ENCODE results near the gene CATSPERD. TPM values are rescaled to one million over a fixed set of nuclear protein-coding genes. Genes with fewer than 3 reads are reported as not detected.

The CATSPERD gene
- total and polyA plus RNA-seq, 9 of the 15 experiments (the other 6 are each of a cell fraction or from before 2014, with no cell fraction given): not detected

DNA sequence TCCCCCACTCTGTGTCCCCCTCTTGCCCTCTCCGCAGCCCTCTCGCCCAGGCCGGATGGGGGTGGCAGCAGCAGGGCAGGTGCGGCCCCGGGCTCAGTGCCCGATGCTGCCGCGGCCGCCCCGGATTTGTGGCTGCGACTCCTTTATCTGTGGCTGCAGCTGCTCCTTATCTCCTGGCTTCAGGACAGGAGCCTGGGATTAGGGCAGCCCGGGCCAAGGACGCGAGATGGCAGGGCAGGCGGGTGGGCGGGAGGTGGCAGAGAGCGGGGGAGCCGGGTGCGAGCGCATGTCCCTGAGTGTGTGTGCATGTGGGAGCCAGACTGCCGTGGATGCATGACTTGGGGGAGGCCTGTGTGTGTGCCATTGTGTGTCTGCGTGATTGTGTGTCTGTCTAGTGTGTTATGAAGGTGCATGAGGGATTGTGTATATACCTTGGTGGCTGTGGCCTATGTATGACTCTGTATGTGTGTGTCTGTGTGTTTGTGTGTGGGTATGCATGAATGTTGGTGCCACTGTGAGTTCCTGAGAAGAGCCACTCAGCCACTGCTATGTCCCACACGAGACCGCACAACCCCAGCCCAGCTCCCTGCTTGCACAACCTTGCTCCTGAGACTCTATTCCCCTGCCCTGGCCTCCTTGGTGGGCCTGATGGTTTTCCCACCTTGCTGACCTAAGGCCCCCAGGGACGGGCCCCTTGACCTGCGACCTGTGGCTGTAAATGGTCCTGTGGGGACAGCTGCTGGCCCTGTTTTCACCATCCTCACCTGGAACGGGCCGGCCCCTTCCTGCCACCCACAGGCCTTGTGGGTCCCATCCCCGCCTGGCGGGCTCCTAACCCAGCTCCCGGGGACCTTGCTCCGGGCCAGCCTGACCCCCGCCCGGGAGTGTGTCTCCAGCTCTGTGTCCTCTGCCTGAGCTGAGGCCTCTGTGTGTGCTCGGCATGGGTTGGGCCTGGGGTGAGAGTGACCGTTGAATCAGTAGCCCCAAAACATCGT, 79.1 kb downstream of the CATSPERD start (continued):
- TF ChIP-seq, protein P1, sequence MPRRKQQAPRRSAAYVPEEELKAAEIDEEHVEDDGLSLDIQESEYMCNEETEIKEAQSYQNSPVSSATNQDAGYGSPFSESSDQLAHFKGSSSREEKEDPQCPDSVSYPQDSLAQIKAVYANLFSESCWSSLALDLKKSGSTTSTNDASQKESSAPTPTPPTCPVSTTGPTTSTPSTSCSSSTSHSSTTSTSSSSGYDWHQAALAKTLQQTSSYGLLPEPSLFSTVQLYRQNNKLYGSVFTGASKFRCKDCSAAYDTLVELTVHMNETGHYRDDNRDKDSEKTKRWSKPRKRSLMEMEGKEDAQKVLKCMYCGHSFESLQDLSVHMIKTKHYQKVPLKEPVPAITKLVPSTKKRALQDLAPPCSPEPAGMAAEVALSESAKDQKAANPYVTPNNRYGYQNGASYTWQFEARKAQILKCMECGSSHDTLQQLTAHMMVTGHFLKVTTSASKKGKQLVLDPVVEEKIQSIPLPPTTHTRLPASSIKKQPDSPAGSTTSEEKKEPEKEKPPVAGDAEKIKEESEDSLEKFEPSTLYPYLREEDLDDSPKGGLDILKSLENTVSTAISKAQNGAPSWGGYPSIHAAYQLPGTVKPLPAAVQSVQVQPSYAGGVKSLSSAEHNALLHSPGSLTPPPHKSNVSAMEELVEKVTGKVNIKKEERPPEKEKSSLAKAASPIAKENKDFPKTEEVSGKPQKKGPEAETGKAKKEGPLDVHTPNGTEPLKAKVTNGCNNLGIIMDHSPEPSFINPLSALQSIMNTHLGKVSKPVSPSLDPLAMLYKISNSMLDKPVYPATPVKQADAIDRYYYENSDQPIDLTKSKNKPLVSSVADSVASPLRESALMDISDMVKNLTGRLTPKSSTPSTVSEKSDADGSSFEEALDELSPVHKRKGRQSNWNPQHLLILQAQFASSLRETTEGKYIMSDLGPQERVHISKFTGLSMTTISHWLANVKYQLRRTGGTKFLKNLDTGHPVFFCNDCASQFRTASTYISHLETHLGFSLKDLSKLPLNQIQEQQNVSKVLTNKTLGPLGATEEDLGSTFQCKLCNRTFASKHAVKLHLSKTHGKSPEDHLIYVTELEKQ (CRISPR knock-in tag; IDR thresholded peaks at IDR 0.05): no peak
- TF ChIP-seq ZFP36 (IDR thresholded peaks at IDR 0.05; ENCODE audit: low read depth, low read length, partially characterized antibody) (no peak), SNRNP70 (optimal IDR thresholded peaks at IDR 0.05; ENCODE audit: low read depth, low read length) (no peak), SLC30A9 (CRISPR knock-in tag; IDR thresholded peaks at IDR 0.05) (no peak), ZNF311 (CRISPR knock-in tag; IDR thresholded peaks at IDR 0.05) (0 out of 2 replicates have a peak, but pooled peaks have one; percentile 60), CHD4 (IDR thresholded peaks at IDR 0.05; ENCODE audit: insufficient read depth, insufficient replicate concordance, low read depth, low read length, poor library complexity, severe bottlenecking) (no peak), MCM2 (IDR thresholded peaks at IDR 0.05; ENCODE audit: low read depth) (no peak), FOS (IDR thresholded peaks at IDR 0.05; ENCODE audit: extremely low read depth, insufficient read length) (no peak), ZFP91 (CRISPR knock-in tag; IDR thresholded peaks at IDR 0.05) (no peak), PCBP1 (IDR thresholded peaks at IDR 0.05; ENCODE audit: low read depth, low read length, poor library complexity, severe bottlenecking) (peak; percentile 83), ZNF217 (CRISPR knock-in tag; IDR thresholded peaks at IDR 0.05) (no peak), KHSRP (IDR thresholded peaks at IDR 0.05) (peak; percentile 61; the same call in 1 of the 2 replicates)
- TF ChIP-seq, protein P2, sequence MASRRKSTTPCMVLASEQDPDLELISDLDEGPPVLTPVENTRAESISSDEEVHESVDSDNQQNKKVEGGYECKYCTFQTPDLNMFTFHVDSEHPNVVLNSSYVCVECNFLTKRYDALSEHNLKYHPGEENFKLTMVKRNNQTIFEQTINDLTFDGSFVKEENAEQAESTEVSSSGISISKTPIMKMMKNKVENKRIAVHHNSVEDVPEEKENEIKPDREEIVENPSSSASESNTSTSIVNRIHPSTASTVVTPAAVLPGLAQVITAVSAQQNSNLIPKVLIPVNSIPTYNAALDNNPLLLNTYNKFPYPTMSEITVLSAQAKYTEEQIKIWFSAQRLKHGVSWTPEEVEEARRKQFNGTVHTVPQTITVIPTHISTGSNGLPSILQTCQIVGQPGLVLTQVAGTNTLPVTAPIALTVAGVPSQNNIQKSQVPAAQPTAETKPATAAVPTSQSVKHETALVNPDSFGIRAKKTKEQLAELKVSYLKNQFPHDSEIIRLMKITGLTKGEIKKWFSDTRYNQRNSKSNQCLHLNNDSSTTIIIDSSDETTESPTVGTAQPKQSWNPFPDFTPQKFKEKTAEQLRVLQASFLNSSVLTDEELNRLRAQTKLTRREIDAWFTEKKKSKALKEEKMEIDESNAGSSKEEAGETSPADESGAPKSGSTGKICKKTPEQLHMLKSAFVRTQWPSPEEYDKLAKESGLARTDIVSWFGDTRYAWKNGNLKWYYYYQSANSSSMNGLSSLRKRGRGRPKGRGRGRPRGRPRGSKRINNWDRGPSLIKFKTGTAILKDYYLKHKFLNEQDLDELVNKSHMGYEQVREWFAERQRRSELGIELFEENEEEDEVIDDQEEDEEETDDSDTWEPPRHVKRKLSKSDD (conservative IDR thresholded peaks at IDR 0.05; ENCODE audit: low read length): no peak
- TF ChIP-seq, protein P3, sequence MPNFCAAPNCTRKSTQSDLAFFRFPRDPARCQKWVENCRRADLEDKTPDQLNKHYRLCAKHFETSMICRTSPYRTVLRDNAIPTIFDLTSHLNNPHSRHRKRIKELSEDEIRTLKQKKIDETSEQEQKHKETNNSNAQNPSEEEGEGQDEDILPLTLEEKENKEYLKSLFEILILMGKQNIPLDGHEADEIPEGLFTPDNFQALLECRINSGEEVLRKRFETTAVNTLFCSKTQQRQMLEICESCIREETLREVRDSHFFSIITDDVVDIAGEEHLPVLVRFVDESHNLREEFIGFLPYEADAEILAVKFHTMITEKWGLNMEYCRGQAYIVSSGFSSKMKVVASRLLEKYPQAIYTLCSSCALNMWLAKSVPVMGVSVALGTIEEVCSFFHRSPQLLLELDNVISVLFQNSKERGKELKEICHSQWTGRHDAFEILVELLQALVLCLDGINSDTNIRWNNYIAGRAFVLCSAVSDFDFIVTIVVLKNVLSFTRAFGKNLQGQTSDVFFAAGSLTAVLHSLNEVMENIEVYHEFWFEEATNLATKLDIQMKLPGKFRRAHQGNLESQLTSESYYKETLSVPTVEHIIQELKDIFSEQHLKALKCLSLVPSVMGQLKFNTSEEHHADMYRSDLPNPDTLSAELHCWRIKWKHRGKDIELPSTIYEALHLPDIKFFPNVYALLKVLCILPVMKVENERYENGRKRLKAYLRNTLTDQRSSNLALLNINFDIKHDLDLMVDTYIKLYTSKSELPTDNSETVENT (CRISPR knock-in tag; IDR thresholded peaks at IDR 0.05): no peak

Data from K562 (cell line).